Measurements from ENCODE around the gene AJAP1. TPM values are rescaled to one million over a fixed set of nuclear protein-coding genes. Genes with fewer than 3 reads are reported as not detected.

AJAP1 gene
- total and polyA plus RNA-seq, 2 of the 13 experiments (the other 11 are each of a cell fraction or from before 2014, with no cell fraction given): not detected

DNA sequence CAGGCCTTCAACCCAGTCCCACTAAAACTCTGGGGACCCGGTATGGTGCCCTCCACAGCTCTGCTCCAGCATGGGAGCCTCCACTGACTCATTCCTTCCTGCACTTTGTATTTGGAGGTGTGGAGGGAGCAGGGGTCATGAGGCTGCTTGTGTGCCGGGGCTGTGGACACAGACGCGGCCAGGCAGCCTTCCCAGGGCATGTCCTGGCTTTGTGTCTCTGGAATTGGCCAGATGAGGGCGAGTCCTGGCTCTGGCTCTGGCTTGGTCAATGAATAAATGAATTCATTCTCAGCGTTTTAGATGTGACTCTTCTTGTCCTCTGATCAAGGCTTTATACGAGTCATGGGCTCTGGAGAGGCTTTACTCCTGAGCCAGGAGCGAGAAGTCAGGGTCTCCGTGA lies 19.1 kb downstream of the AJAP1 start (continued):
- TF ChIP-seq, protein P1, sequence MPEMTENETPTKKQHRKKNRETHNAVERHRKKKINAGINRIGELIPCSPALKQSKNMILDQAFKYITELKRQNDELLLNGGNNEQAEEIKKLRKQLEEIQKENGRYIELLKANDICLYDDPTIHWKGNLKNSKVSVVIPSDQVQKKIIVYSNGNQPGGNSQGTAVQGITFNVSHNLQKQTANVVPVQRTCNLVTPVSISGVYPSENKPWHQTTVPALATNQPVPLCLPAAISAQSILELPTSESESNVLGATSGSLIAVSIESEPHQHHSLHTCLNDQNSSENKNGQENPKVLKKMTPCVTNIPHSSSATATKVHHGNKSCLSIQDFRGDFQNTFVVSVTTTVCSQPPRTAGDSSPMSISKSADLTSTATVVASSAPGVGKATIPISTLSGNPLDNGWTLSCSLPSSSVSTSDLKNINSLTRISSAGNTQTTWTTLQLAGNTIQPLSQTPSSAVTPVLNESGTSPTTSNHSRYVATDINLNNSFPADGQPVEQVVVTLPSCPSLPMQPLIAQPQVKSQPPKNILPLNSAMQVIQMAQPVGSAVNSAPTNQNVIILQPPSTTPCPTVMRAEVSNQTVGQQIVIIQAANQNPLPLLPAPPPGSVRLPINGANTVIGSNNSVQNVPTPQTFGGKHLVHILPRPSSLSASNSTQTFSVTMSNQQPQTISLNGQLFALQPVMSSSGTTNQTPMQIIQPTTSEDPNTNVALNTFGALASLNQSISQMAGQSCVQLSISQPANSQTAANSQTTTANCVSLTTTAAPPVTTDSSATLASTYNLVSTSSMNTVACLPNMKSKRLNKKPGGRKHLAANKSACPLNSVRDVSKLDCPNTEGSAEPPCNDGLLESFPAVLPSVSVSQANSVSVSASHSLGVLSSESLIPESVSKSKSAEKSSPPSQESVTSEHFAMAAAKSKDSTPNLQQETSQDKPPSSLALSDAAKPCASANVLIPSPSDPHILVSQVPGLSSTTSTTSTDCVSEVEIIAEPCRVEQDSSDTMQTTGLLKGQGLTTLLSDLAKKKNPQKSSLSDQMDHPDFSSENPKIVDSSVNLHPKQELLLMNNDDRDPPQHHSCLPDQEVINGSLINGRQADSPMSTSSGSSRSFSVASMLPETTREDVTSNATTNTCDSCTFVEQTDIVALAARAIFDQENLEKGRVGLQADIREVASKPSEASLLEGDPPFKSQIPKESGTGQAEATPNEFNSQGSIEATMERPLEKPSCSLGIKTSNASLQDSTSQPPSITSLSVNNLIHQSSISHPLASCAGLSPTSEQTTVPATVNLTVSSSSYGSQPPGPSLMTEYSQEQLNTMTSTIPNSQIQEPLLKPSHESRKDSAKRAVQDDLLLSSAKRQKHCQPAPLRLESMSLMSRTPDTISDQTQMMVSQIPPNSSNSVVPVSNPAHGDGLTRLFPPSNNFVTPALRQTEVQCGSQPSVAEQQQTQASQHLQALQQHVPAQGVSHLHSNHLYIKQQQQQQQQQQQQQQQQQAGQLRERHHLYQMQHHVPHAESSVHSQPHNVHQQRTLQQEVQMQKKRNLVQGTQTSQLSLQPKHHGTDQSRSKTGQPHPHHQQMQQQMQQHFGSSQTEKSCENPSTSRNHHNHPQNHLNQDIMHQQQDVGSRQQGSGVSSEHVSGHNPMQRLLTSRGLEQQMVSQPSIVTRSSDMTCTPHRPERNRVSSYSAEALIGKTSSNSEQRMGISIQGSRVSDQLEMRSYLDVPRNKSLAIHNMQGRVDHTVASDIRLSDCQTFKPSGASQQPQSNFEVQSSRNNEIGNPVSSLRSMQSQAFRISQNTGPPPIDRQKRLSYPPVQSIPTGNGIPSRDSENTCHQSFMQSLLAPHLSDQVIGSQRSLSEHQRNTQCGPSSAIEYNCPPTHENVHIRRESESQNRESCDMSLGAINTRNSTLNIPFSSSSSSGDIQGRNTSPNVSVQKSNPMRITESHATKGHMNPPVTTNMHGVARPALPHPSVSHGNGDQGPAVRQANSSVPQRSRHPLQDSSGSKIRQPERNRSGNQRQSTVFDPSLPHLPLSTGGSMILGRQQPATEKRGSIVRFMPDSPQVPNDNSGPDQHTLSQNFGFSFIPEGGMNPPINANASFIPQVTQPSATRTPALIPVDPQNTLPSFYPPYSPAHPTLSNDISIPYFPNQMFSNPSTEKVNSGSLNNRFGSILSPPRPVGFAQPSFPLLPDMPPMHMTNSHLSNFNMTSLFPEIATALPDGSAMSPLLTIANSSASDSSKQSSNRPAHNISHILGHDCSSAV (CRISPR knock-in tag; IDR thresholded peaks at IDR 0.05; ENCODE audit: borderline replicate concordance): no peak
- TF ChIP-seq, protein P2, sequence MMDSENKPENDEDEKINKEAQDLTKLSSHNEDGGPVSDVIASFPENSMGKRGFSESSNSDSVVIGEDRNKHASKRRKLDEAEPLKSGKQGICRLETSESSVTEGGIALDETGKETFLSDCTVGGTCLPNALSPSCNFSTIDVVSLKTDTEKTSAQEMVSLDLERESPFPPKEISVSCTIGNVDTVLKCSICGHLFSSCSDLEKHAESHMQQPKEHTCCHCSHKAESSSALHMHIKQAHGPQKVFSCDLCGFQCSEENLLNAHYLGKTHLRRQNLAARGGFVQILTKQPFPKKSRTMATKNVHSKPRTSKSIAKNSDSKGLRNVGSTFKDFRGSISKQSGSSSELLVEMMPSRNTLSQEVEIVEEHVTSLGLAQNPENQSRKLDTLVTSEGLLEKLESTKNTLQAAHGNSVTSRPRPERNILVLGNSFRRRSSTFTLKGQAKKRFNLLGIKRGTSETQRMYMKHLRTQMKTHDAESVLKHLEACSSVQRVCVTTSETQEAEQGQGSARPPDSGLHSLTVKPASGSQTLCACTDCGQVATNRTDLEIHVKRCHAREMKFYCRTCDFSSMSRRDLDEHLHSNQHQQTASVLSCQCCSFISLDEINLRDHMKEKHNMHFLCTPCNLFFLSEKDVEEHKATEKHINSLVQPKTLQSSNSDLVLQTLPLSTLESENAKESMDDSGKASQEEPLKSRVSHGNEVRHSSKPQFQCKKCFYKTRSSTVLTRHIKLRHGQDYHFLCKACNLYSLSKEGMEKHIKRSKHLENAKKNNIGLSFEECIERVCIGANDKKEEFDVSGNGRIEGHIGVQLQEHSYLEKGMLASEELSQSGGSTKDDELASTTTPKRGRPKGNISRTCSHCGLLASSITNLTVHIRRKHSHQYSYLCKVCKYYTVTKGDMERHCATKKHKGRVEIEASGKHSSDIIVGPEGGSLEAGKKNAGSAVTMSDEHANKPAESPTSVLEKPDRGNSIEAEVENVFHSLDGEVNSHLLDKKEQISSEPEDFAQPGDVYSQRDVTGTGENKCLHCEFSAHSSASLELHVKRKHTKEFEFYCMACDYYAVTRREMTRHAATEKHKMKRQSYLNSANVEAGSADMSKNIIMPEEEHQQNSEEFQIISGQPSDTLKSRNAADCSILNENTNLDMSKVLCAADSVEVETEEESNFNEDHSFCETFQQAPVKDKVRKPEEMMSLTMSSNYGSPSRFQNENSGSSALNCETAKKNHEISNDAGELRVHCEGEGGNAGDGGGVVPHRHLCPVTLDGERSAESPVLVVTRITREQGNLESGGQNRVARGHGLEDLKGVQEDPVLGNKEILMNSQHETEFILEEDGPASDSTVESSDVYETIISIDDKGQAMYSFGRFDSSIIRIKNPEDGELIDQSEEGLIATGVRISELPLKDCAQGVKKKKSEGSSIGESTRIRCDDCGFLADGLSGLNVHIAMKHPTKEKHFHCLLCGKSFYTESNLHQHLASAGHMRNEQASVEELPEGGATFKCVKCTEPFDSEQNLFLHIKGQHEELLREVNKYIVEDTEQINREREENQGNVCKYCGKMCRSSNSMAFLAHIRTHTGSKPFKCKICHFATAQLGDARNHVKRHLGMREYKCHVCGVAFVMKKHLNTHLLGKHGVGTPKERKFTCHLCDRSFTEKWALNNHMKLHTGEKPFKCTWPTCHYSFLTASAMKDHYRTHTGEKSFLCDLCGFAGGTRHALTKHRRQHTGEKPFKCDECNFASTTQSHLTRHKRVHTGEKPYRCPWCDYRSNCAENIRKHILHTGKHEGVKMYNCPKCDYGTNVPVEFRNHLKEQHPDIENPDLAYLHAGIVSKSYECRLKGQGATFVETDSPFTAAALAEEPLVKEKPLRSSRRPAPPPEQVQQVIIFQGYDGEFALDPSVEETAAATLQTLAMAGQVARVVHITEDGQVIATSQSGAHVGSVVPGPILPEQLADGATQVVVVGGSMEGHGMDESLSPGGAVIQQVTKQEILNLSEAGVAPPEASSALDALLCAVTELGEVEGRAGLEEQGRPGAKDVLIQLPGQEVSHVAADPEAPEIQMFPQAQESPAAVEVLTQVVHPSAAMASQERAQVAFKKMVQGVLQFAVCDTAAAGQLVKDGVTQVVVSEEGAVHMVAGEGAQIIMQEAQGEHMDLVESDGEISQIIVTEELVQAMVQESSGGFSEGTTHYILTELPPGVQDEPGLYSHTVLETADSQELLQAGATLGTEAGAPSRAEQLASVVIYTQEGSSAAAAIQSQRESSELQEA (CRISPR knock-in tag; IDR thresholded peaks at IDR 0.05; ENCODE audit: not compliant biosample characterization): no peak
- TF ChIP-seq ZNF816 (CRISPR knock-in tag; IDR thresholded peaks at IDR 0.05; ENCODE audit: borderline replicate concordance) (no peak), GTF3A (CRISPR knock-in tag; conservative IDR thresholded peaks at IDR 0.05) (no peak)
- TF ChIP-seq, protein P3, sequence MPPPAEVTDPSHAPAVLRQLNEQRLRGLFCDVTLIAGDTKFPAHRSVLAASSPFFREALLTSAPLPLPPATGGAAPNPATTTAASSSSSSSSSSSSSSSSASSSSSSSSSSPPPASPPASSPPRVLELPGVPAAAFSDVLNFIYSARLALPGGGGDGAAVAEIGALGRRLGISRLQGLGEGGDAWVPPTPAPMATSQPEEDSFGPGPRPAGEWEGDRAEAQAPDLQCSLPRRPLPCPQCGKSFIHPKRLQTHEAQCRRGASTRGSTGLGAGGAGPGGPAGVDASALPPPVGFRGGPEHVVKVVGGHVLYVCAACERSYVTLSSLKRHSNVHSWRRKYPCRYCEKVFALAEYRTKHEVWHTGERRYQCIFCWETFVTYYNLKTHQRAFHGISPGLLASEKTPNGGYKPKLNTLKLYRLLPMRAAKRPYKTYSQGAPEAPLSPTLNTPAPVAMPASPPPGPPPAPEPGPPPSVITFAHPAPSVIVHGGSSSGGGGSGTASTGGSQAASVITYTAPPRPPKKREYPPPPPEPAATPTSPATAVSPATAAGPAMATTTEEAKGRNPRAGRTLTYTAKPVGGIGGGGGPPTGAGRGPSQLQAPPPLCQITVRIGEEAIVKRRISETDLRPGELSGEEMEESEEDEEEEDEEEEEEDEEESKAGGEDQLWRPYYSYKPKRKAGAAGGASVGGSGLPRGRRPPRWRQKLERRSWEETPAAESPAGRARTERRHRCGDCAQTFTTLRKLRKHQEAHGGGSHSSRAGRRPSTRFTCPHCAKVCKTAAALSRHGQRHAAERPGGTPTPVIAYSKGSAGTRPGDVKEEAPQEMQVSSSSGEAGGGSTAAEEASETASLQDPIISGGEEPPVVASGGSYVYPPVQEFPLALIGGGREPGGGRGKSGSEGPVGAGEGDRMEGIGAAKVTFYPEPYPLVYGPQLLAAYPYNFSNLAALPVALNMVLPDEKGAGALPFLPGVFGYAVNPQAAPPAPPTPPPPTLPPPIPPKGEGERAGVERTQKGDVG (CRISPR knock-in tag; IDR thresholded peaks at IDR 0.05; ENCODE audit: borderline replicate concordance): no peak
